Activated CD4-positive, CD25-positive, alpha-beta regulatory T cell treated with anti-CD3 and anti-CD28 coated beads, Interleukin-2, amount 50 U/mL, for 16 hours (primary cell): ENCODE measurements around the gene SRF.

Experiments used
- DNase-seq: peaks from one replicate; pipeline ENCODE4 v3.0.0-alpha.2; 2020; ENCODE audit warnings: low read depth, low spot score

Gene SRF

GRCh38 chr6:43147691-43148477, 23.2 kb upstream of the SRF start:
- DNase-seq: no peak

GRCh38 chr6:43149265-43149664, 21.8 kb upstream of the SRF start:
- DNase-seq: no peak

- DNase-seq: no peak
Observed at GRCh38 chr6:43150051-43150751, 20.9 kb upstream of the SRF start.

GRCh38 chr6:43159599-43159998, 11.5 kb upstream of the SRF start:
- DNase-seq: no peak

GRCh38 chr6:43163899-43164298, 7.2 kb upstream of the SRF start:
- no peak for DNase-seq

GRCh38 chr6:43170417-43170930, 595 bp upstream of the SRF start:
- no peak for DNase-seq

- DNase-seq: no peak
Observed at GRCh38 chr6:43171707-43172103, 636 bp downstream of the SRF start.

GRCh38 chr6:43172104-43173007, 1.3 kb downstream of the SRF start:
- no peak for DNase-seq

GRCh38 chr6:43173591-43174262, 2.7 kb downstream of the SRF start:
- DNase-seq: no peak

GRCh38 chr6:43174263-43175112, 3.4 kb downstream of the SRF start:
- peak; percentile 89 for DNase-seq

GRCh38 chr6:43175676-43176422, 4.8 kb downstream of the SRF start:
- no peak for DNase-seq

- no peak for DNase-seq
Observed at GRCh38 chr6:43176423-43176786, 5.3 kb downstream of the SRF start.

- no peak for DNase-seq
Observed at GRCh38 chr6:43178150-43178549, 7.1 kb downstream of the SRF start.

GRCh38 chr6:43178951-43179830, 8.1 kb downstream of the SRF start:
- DNase-seq: no peak

- DNase-seq: no peak
Observed at GRCh38 chr6:43180058-43180457, 9.0 kb downstream of the SRF start.

- DNase-seq: no peak
Observed at GRCh38 chr6:43180985-43181384, 9.9 kb downstream of the SRF start.

- no peak for DNase-seq
Observed at GRCh38 chr6:43181621-43181941, 10.5 kb downstream of the SRF start.

- DNase-seq: peak; percentile 59
Observed at GRCh38 chr6:43181942-43182860, 11.1 kb downstream of the SRF start, which contains the start of gene CUL9. Gene CUL9, plus strand, starts transcription at chr6:43182196. Its CDS starts 2,115 bp downstream, at chr6:43184311.
